ENCODE measurements around the gene CDC42EP3.

The CDC42EP3 gene, protein sequence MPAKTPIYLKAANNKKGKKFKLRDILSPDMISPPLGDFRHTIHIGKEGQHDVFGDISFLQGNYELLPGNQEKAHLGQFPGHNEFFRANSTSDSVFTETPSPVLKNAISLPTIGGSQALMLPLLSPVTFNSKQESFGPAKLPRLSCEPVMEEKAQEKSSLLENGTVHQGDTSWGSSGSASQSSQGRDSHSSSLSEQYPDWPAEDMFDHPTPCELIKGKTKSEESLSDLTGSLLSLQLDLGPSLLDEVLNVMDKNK

DNA sequence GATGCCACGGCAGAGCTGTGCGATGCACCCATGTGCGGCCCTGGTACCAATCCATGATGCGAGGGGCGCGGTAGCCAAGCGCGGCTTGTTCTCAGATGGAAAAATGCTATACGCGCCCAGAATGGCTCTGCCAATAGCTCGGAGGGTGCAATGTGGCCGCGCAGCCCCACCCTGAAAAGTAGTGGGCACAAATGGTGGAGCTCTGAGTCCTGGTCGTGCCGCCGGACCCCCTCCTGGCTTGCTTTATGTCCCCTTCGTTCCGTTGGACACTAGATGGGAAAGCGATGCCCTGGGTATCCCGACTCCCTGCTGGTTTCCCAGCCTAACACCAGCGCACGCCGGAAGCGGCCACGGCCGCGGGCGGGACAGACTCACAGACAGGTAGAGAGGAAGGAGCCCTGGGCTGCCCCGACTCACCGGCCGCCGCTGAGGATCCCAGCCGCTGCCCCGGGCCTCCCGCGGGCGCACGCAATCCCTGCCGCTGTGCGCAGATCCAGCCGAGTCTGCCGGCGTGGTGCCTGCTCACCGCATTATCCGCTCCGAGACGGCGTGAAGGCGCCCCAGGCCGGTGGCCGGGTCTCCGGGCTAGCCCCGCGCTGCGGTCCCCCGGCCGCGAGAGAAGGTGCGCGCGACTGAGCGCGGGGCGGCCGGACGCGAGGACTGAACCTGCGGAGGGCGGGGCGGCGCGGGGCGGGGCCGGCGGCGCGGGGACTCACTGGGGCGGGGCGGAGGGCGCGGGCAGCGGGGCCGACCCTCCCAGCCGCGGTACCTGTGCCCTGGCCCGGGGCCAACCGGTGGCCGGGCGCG lies at the start of gene CDC42EP3:
TSS of gene CDC42EP3 (minus strand) at position 634 of the 807 bp plus-strand sequence. CDS start 25,055 bp downstream, outside the sequence.
- DNase-seq (ENCODE audit: low read depth, low spot score): peak; percentile 87

DNA sequence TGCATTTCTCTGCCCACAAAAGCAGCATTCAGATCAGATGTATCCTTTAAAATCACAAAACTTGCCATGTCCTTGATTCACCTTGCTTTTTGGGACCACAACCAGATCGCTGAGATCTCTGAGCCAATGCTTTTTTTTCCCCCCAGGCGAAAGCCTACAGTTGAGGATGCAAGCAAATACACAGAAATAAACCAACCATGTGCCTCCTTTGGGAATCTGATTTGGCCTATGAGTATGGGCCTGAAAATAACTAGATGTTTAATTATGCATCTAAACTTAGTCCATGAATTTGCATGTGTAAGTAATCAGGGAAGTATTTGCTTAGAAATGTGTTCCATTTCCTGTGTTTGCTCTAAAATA lies 49.7 kb upstream of the CDC42EP3 start:
- DNase-seq (ENCODE audit: low read depth, low spot score): no peak

DNA sequence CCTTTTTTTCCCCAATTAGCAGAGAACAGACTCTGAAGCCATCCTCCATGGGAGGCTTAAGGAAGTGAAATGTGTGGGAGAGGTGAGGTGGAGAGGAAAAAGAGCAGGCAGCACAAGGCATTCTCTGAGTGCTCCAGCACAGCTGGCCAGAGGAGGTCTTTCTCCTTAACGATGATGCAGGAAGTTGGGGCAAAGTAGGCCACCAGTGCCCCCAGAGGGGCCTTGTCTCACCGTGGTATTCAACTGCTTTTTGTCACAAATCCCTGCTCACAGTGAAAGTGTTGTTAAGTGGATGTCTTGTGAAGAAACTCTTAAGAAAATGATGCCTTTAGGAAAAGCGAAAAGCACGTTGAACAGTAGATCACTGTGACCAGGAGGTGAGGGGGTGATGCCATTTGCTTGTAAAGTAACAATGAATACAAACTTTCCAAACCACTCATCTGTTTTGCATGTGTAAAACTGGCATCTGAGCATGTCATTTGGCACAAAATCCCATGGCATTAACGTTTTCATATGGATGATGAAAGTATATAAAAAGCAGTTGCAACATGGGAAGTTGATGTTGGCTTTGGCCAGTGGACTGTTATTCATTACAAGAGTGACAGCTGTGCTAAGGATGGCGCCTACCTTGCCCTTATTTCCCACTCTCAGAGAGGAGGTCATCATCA lies 49.2 kb upstream of the CDC42EP3 start:
- DNase-seq (ENCODE audit: low read depth, low spot score): no peak

DNA sequence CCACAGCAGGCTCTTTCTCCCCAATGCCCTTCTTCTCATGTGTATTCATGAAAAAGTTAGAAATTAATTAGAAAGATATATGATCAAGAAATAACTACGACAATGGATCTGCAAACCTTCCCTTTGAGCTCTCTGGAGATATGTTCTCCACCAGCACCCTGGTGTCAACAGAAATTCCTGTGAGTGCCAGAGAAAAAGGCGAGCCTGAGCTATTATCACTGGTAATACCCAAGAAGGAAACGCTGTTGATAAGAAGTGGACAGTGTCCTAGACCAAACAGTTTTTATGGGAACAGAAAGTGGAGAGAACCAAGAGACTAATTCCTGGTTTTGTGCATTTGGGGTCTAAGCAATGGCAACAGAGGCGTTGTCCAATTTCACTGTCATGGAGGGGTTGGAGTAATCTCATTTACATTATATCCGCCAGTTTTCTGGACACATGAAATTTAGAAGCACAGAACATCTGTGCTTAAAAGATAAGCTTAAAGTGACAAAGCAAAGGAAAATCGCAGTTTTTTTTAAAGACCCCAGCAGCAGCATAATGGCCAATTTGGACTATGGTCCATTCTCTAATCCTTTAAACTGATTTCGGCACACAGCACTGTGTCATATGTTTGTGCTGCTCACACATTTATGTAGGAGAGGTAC lies 47.2 kb upstream of the CDC42EP3 start:
- no peak for DNase-seq (ENCODE audit: low read depth, low spot score)

DNA sequence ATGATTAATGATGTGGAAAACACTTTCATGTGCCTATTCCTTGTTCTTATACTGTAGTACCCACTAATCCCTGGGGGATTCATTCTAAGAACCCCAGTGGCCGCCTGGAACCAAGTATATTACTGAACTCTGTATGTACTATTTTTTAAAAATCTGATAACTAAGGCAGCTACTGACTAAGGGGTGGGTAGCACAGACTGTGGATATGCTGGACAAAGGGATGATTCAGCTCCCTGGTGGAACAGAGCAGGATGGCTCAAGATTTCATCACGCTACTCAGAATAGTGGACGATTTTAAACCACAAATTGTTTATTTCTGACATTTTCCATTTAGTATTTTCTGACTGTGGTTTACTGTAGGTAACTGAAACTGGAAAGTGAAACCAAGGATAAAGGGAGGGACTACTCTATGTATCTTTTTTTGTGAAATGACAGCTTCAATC lies 41.8 kb upstream of the CDC42EP3 start:
- peak; percentile 78 for DNase-seq (ENCODE audit: low read depth, low spot score)

DNA sequence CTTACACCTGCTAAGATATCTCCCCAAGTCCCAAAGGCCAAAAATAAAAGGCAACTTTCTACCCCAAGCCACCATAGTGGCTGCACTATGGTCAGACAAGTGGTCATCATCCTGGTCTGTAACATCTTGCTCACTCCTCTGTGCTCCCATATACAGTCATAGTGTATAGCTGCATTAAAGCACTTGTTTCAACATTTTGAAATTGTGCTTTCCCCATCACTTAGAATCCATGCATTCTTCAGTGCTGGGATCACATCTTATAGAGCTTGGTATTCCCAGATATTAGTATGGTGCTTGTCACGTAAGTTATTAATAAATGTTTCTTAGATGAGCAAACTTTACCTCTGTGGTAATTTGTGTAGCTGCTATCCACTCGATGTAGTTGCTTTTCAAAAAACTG lies 40.4 kb upstream of the CDC42EP3 start:
- DNase-seq (ENCODE audit: low read depth, low spot score): no peak

DNA sequence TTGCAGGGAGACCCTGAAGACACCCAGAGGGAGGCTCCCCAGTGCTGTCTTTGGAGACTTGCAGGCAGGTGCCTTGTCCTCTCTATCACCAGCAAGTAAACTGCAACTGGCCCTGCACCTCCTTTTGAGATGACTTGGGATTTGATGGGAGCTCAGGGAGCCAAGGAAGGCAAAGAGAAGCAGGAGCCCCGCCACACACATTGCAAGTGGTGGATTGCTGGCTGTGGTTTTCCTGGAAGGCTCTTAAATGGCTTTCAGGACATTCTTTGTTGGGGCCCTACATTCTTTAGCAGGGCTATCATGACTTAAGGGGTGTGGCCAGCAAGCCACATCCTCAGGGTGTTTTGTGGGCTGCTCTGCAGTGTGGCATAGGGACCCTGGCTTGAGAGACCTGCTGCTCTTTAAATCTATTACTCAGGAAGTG lies 39.9 kb upstream of the CDC42EP3 start:
- peak; percentile 96 for DNase-seq (ENCODE audit: low read depth, low spot score)

DNA sequence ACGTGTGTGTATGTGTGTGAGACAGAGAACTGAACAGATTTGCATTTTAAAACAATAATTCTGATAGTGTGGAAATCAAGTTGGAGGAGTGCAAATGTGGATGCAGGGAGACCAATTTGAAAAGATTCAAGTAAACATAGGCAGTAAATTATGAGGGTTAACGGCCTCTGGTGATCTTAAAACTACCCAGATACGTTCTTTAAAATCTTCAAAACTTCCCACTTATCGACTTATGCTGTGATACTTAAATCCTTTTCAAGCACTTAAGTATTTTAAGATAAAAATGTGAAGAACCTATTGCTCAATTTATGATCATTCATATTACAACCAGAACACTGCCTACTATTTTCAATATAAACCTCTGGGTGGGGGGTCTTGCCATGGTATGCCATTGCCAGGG lies 37.7 kb upstream of the CDC42EP3 start:
- DNase-seq (ENCODE audit: low read depth, low spot score): no peak

DNA sequence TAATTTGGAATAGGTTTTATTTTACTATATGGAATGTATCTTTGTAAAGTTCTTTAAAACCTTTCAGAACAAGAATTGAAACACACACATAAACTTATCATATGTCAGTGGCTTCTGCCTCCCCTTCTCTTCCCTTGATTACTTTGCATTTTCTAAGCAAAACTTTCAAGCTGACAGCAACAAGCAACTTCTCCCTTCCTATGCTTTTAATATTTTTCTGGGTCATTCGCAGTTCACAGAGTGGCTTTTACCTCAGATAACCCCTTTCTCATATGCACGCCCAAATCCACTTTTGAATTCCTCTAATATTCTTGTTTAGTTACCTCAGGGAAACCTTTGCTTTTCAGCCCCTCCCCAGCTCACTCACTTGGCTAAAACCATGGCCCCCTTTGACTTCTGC lies 36.7 kb upstream of the CDC42EP3 start:
- no peak for DNase-seq (ENCODE audit: low read depth, low spot score)

DNA sequence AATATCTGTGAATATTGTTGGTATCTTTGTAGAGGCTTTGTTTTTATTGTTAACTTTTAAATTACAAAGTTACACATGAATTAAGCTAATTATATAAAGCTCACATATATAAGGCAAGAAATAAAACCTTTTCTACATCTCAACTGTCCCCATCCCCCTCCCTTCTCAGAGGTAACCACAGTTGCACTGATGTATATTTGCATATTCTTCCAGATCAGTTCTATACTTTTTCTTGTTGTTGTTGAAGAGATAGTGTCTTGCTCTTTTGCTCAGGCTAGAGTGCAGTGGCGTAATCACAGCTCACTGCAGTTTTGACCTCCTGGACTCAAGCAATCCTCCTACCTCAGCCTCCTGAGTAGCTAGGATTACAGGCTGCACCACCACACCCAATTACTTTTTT lies 36.0 kb upstream of the CDC42EP3 start:
- DNase-seq (ENCODE audit: low read depth, low spot score): no peak

DNA sequence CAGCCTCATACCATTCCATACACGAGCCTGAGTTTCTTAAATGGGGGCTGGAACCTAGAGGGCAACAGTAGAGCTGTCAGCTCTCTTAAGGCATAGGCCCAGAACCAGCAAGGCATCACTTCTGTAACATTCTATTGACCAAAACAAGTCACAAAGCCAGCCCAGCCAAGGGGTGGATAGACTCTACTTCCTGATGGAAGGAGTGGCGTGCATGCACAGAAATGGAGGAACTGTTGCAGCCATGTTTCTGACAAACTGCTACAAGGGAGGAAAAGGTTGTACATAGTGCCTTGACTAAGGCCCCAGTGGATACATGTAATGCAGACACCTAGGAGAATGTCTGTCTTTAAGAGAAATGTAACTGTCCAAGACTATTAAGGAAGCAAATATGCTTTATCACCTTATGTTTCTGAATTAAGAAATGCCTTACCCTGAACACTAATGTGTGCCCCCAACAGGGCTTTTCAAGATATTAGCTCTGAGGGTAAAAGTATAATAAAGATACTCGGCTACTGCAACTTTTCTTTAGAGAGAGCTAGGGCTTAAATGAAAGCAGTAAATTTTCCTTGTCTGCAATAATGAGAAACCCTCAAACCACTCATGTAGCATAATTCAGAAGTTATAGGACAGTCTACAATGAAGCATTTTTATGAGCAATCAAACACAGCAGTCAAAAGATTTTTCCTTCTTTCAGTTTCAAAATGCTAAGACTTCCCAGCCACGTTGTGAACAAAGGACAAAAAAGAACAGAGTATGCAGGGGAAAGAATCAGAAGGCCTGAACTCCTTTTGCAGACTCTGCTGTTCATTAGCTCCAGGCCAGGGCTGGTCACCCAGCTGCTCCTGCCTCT lies 35.1 kb upstream of the CDC42EP3 start:
- DNase-seq (ENCODE audit: low read depth, low spot score): no peak

DNA sequence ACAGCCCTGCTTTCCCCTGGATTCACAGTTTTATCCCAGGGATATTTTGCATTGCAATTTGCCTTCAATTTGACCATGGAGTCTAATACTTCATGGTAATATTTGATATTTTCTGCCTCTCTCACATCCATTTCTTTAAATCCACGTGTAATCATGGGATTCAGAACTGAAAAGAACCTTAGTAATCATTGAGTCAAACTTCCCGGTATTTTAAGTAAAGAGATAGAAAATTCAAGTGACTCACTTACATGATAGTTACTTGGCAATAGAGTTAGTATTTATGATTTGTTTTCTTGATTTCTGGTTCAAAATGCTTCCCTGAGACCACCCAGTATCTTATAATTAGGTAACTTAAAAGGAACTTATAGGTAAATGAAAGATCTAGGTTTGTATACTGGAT lies 33.7 kb upstream of the CDC42EP3 start:
- DNase-seq (ENCODE audit: low read depth, low spot score): no peak

DNA sequence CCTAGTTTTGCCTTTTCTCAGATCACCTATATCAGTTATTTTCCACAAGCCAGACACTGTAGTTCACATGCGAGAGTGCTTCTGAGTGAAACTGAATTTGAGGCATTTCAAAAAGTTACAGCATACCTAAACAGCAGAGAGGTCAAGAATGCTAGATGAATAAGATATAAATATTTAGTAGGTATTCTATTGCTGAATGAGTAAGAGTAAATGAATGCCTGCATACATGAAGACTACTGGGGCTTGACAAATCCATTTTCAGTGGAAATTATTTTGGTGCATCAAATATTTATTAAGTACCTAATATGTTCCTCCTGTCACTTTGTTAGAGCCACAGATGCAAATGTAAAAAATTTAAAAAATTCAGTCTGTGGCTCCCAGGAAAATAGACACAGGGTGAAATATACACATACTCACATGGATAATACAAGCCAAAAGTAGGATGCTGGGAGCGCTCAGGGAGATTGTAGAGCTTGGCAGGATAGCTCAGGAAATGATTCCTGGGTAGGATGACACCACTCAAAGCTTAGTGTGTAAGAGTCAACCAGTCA lies 27.6 kb upstream of the CDC42EP3 start:
- DNase-seq (ENCODE audit: low read depth, low spot score): peak; percentile 76

DNA sequence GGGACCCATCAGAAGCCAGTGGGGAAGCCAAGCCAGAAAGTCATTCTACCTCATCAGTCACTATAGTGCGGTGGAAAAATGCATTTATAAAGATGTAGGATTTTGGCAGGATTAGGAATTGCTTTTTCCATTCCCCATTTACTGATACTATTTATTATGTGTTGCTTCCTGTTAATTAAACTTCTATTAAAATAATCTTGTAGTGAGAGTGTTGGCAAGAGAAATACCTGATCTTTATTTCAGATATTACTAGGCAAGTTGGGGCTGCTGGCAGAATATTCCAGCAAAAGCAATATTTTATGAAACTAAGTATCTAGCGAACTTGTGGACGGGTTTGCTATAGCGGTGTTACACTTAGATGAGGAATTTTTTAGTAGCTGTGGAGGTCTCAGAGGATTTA lies 23.9 kb upstream of the CDC42EP3 start:
- DNase-seq (ENCODE audit: low read depth, low spot score): no peak

DNA sequence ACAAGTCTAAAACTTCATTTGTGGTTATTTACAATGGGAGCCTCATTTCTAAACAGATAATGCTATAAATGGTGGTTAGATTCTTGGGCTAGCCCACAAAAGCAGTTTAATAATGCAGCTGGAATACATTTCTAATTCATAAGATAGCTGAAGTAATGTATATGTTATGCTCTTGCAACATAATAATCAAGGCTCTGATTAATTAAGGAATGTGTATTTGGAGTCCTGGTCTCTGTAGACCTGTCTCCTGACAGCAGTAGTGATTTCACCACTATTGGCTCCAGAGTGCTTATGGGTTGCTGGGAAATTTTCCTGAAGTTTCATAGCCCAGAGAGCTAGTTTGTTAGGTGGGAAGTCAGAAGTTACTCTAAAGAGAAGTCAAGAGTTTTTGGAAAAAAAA lies 21.3 kb upstream of the CDC42EP3 start:
- no peak for DNase-seq (ENCODE audit: low read depth, low spot score)

DNA sequence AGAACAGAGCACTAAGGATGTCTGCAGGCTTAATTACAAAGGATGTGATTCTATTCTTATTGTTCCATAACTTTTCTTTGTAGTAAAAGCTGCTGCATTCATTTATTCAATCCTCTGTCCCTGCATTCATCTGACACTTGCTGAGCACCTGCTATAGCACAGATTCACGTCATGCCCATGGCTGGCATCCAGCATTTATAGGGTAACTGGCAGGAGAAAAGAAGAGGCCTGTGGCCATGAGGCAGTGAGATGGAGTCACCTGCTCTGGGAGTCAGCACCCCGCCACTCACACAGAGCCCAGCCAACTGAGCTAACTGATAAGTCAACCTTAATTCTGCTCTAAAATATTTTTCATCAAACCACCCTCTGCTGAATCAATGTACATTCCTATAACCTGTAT lies 18.3 kb upstream of the CDC42EP3 start:
- DNase-seq (ENCODE audit: low read depth, low spot score): peak; percentile 56

DNA sequence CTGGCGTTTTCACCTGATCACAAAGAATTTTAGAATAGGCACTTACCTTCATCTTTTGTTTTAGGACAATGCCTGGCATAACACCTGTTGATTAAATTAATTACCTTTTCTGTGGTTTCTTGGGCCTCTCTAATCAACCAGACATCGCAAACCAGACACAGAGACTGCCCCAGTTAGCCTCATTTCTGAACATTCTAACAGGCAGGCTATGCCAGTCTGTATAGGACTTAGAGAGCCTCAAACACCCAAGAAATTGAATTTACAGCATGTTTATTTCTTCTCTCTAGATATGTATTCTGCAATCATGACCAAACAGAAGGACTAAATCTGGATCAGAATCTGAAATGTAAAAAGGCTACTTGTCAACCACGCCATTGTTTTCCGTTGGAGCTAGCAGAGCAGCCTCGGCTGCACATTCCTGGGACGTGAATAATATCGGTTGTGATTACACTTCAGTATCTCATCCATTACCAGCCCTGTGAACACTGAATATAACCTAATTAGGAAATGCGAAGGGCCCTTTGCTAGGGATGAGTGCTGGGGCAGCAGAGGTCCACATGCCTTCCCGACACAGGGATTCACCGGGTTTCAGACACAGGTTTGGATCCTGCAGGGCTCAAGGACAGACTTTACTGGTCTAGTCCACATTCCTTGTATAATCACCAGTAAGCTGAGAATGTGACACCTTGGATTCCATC lies 17.5 kb upstream of the CDC42EP3 start:
- peak; percentile 93 for DNase-seq (ENCODE audit: low read depth, low spot score)

DNA sequence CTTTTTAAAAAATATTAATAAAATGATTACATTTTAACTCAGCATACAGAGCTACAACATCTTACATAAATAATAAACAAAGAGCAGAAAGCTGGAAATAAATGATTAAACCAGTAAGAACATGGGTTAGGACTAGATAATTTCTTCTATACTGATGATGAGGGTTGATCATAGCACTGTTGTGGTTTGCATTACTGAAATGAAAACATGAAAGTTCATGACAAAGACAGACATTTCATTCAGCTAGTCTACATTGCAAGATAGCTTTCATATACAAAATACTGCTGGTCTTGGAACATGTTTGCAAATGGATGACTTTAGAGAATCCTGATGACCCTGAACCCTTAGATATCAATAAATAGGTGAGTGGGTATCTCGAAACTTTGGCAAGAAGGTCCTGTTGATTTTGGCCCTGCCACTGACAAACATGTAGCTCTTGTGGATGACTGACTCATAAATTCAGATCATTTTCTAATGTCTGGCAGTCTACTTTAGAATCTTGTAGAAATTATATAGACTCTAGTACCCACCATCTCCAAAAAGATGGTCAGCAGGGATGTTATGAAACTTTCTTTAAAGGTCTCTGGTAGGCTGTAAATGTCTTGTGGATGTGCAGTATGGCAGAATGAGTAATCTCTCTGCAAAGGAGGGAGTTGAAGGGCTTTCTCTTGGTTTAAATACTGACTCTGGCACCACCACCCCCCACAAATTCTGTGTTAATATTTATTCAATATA lies 15.5 kb upstream of the CDC42EP3 start:
- no peak for DNase-seq (ENCODE audit: low read depth, low spot score)

DNA sequence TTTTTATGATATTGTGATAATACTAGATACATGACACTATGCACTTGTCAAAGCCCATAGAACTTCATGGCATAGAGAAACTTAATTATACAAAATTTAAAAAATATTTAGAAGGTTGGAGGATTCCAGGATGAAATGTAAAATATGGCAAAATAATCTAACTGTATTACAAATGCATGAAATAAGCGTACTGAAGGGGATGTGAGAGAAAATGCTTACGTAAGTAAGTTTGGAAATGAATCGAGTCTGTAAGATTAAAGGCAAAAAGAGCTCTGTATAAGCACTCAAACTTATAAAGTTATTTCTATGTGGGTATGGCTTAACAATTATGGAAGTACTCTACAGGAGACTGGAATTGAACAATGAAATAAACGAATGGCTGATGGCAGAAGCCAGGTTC lies 13.4 kb upstream of the CDC42EP3 start:
- DNase-seq (ENCODE audit: low read depth, low spot score): no peak
